Activated CD4-positive, alpha-beta T cell treated with anti-CD3 and anti-CD28 coated beads, Interleukin-2, amount 50 U/mL, for 4 hours (primary cell): Measurements from ENCODE around the gene SYDE2.

ENCODE experiments used
- DNase-seq, 2 experiments: peaks; one replicate each; pipeline ENCODE4 v3.0.0-alpha.2; 2020

The SYDE2 gene

DNA sequence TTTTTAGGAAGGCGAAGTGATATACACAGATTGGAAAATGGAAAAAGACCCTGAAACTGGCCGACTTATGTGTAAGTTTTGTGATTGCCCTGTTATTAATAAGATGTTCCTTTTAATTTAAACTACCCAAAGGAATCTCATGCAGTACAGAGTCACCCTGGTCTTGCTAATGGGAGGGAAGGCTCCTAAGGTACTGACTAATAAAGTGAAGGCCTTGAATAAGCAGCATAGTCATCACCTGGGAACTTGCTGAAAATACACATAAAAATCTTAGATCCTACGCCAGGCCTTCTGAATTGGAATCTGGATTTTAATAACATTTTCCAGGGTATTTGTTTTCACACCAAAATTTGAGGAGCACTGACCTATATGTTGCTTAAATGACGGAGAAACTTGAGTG lies 79.1 kb downstream of the SYDE2 start:
- no peak for DNase-seq

- DNase-seq, result no peak
These were observed 82.1 kb downstream of the SYDE2 start for GRCh38 chr1:85118751-85119150.

DNA sequence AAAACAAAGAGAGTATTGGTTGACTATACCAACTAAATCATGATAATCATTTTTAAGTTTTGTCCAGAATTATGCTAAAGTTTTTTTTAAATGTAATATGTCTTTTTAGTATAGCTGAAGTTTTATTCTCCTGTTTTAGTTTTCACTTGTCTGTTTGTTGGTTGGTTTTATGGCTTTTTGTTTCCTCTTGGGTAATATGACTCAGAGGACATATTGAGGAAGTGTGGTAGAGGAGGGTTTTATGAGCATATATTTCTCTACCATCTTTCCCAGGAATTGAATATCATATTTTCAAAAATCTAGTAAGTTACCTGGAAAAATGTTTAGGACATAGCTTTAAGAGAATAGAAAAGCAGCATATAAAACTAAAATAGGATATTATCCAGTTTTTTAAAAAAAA lies 84.0 kb downstream of the SYDE2 start:
- no peak for DNase-seq

DNA sequence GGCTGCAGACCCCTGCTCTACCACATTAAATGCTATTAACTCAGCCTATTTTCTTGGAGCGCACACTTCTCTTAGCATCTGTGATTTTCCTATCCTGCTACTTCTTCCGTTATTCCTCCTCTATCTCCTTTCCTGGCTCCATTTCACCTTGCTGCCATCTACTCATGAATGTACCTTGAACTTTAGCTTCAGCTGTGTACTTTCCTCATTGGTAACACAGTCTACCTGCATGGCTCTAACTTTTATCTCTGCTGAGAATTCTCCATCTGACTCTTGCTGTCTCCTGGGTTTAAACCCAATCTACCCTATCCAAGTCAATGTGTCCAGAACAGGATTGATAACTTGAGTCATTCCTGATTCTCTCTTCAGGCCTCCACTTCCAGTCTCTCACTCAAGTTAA lies 84.9 kb downstream of the SYDE2 start:
- no peak for DNase-seq

- no peak for DNase-seq
These were observed 89.1 kb downstream of the SYDE2 start for GRCh38 chr1:85111695-85112094.

DNA sequence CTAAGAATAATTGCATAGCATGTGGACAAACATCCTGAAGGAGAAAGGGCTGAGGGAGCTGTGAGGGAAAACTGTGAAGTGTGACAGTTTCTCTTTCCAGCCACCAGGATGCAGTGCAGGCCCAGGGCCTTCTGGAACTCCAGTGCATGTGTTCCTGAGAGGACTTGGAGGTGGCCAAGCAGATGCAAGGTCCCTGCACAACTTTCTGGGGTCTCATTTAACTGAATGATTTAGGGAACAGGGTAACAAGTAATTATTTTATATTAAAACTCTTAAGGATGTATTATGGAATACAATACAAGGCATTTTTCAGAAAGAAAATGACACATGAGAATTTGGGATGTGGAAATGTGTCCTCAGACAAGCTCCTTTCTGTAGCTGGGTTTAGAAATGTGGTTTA lies 91.3 kb downstream of the SYDE2 start:
- DNase-seq, result peak; percentile 6 to 25
